T-helper 2 cell treated with Interferon-gamma antibody and Interleukin-4, amounts not matched to agents 100 ng/mL and 5 ng/mL, for 36 hours (primary cell): ENCODE measurements around the gene ZNF784. TPM values are rescaled to one million over a fixed set of nuclear protein-coding genes. Genes with fewer than 3 reads are reported as not detected.

Source experiments
- total RNA-seq: library from RNA; stranded (reverse); gene quantifications from 2 replicates; pipeline ENCODE4 v1.2.3, GENCODE V29; 2022

The ZNF784 gene
- total RNA-seq, 1 donor from 2014 or later: 5.0 TPM

Other genes starting within 250 kb of the ZNF784 start
- not detected in 2 replicates for gene TMEM190, start 247.7 kb downstream of the ZNF784 start, total RNA-seq
- 10.3 and 11.7 TPM in 2 replicates for gene TMEM238, start 240.3 kb downstream of the ZNF784 start, total RNA-seq
- 2,481 and 2,547 TPM in 2 replicates for gene RPL28, start 238.6 kb downstream of the ZNF784 start, total RNA-seq
- 213 and 217 TPM in 2 replicates for gene UBE2S, start 216.8 kb downstream of the ZNF784 start, total RNA-seq
- gene SHISA7, start 181.3 kb downstream of the ZNF784 start, total RNA-seq: not detected in 2 replicates
- 23.2 and 25.3 TPM in 2 replicates for gene ISOC2, start 162.9 kb downstream of the ZNF784 start, total RNA-seq
- not detected in 2 replicates for gene C19orf85, start 159.8 kb downstream of the ZNF784 start, total RNA-seq
- 6.6 and 10.3 TPM in 2 replicates for gene ZNF628, start 147.9 kb downstream of the ZNF784 start, total RNA-seq
- 9.3 and 12.3 TPM in 2 replicates for gene NAT14, start 139.4 kb downstream of the ZNF784 start, total RNA-seq
- gene SSC5D, start 136.1 kb downstream of the ZNF784 start, total RNA-seq: 0.23 and 0.30 TPM in 2 replicates
- gene SBK2, start 87.4 kb downstream of the ZNF784 start, total RNA-seq: not detected in 2 replicates
- gene SBK3, start 79.0 kb downstream of the ZNF784 start, total RNA-seq: not detected in 2 replicates
- 6.5 and 6.7 TPM in 2 replicates for gene ZNF579, start 43.7 kb downstream of the ZNF784 start, total RNA-seq
- gene FIZ1, start 25.0 kb downstream of the ZNF784 start, total RNA-seq: 14.4 and 14.7 TPM in 2 replicates
- gene ZNF524, start 24.3 kb downstream of the ZNF784 start, total RNA-seq: 21.0 and 21.2 TPM in 2 replicates
- 12.3 and 13.2 TPM in 2 replicates for gene ZNF865, start 18.9 kb downstream of the ZNF784 start, total RNA-seq
- gene ZNF580, start 16.4 kb upstream of the ZNF784 start, total RNA-seq: 29.9 and 30.8 TPM in 2 replicates
- gene ZNF581, start 19.1 kb upstream of the ZNF784 start, total RNA-seq: 21.0 and 22.4 TPM in 2 replicates
- 6.5 and 7.0 TPM in 2 replicates for gene CCDC106, start 23.6 kb upstream of the ZNF784 start, total RNA-seq
- gene U2AF2, start 30.5 kb upstream of the ZNF784 start, total RNA-seq: 298 and 303 TPM in 2 replicates
- 58.3 and 59.3 TPM in 2 replicates for gene EPN1, start 50.7 kb upstream of the ZNF784 start, total RNA-seq
- gene NLRP9, start 113.8 kb upstream of the ZNF784 start, total RNA-seq: not detected in 2 replicates
- gene RFPL4A, start 134.5 kb upstream of the ZNF784 start, total RNA-seq: not detected in 2 replicates
- gene RFPL4AL1, start 144.6 kb upstream of the ZNF784 start, total RNA-seq: not detected in 2 replicates
- not detected in 2 replicates for gene NLRP11, start 207.4 kb upstream of the ZNF784 start, total RNA-seq
- not detected in 2 replicates for gene NLRP4, start 212.0 kb upstream of the ZNF784 start, total RNA-seq